Peyer's patch (tissue), 4 donors: ENCODE results near the gene NOC4L.

Experiments
- CTCF ChIP-seq, 6 experiments: fragments of 450-650 bp in 4 of 6; fragments of 200-600 bp in 2 of 6; sonication (generic) in 1 of 6; IDR thresholded peaks; one replicate each; pipeline ENCODE4 v1.5.1; 2017 to 2019; ENCODE audit warnings: antibody characterized with exemption in 6 of 6, mild to moderate bottlenecking in 3 of 6, moderate library complexity in 1 of 6
- POLR2A ChIP-seq, 2 donors: fragments of 450-650 bp; IDR thresholded peaks; one replicate each; pipeline ENCODE4 v1.5.1; 2017; ENCODE audit warnings: antibody characterized with exemption in 2 of 2, mild to moderate bottlenecking in 2 of 2, moderate library complexity in 2 of 2

- no peak for TF ChIP-seq CTCF (IDR thresholded peaks at IDR 0.05)
- TF ChIP-seq POLR2A (IDR thresholded peaks at IDR 0.05): no peak
These were observed 23.0 kb upstream of the NOC4L start for GRCh38 chr12:132121283-132121682.
